ENCODE measurements around the gene ZFYVE28. TPM values are rescaled to one million over a fixed set of nuclear protein-coding genes. Genes with fewer than 3 reads are reported as not detected.

ZFYVE28 gene
- total RNA-seq, 1 experiment from 2014 or later, result 19.2 TPM

GRCh38 chr4:2286904-2287593, 131.4 kb downstream of the ZFYVE28 start:
- Histone ChIP-seq H3K27me3 (ENCODE audit: insufficient read depth, low read length) (no peaks in the 10 kb centered on the region), H3K4me2 (ENCODE audit: low read length) (no peak overlapping the region), H3K36me3 (ENCODE audit: control insufficient read depth in 1 of 2, insufficient read depth in 2 of 2, low read length in 2 of 2) (no peaks in the 10 kb centered on the region), H2AFZ (ENCODE audit: low read depth, low read length, poor library complexity, severe bottlenecking) (no peak overlapping the region), H3K9me2 (ENCODE audit: insufficient read depth) (no peaks in the 10 kb centered on the region), H3K9me3 (ENCODE audit: control insufficient read depth in 1 of 2, insufficient read depth in 1 of 2, low read depth in 1 of 2, low read length in 2 of 2) (no peaks in the 10 kb centered on the region), H4K20me1 (ENCODE audit: insufficient read depth) (no peaks in the 10 kb centered on the region), H3K79me2 (ENCODE audit: insufficient read depth, low read length) (no peaks in the 10 kb centered on the region), H3K9ac (ENCODE audit: low read length) (no peak overlapping the region), H3K27ac (ENCODE audit: low read depth, low read length) (no peak overlapping the region), H3K4me1 (ENCODE audit: control insufficient read depth in 1 of 2, insufficient read depth in 2 of 2, low read length in 2 of 2) (peaks cover 0 to 9% of the 10 kb centered on the region in 2 experiments; a peak in 2 of 4 replicates), H3K4me3 (replicated peaks in 1 of 2; ENCODE audit: low read depth in 1 of 2, low read length in 2 of 2) (no peak overlapping the region)
- ChIA-PET POLR2A (no interaction called here), CTCF (no interaction called here), RAD21 (ENCODE audit: low non-redundant PET in 1 of 2, low total read pairs in 2 of 2, uncharacterized antibody in 2 of 2, unreplicated experiment in 2 of 2) (no interaction called here)
- BruUV-seq (replicated peaks), result no TSS peak
- TF ChIP-seq SIN3A (IDR thresholded peaks at IDR 0.05; ENCODE audit: low read depth), result no peak
- no peak for TF ChIP-seq EZH2phosphoT487 (IDR thresholded peaks at IDR 0.05; ENCODE audit: borderline replicate concordance)
- TF ChIP-seq TCF7L2 (IDR thresholded peaks at IDR 0.05; ENCODE audit: borderline replicate concordance, extremely low read depth, insufficient read depth, insufficient read length), result no peak
- TF ChIP-seq EGR1 (IDR thresholded peaks at IDR 0.05; ENCODE audit: low read depth), result no peak
- no peak for TF ChIP-seq CBX3 (IDR thresholded peaks at IDR 0.05; ENCODE audit: low read depth)
- TF ChIP-seq SRF (IDR thresholded peaks at IDR 0.05; ENCODE audit: low read depth), result no peak
- intact Hi-C loops (cut with micrococcal nuclease), result no loop called here
- no peak for DNase-seq (ENCODE audit: low read depth, low spot score)
- no peak for ATAC-seq

DNA sequence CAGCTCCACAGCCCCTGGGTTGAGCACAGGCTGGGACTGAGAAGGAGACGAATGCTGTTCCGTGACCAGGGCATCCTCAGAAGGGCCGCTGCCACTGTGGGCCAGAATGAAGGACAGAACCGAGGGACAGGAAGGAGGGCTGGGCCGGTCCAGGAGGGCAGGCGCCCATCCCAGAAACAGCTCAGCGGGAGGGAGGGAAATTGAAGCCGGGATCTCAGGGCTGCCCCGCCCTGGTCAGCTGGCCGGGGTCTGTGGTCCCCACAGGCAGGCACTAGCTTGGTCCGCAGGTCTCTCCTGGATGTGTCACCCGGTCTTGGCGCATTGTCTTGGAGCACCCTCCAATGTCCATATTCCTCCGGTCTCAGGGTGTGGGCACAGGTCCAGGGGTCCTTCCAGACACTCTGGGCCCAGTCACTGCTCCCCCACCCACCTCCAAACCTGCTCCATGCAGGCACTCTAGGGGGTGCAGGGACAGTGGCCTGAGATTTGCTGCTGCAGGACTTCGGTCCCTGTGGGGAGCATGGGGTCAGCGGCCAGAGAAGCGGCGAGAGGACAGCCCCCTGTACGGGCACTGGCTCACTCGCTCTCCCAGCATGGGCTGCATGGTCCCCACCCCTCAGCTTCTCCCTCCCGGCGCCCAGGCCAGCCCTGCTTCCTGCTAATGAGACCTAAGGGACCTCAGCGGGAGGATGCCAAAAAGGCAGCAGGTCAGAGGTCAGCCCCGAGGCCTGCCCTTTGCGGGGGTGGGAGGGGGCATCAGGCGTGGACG, 132.6 kb downstream of the ZFYVE28 start:
- H3K4me3 ChIP-seq (replicated peaks in 1 of 2; ENCODE audit: low read depth in 1 of 2, low read length in 2 of 2), result no peak overlapping the region
- H3K9me3 ChIP-seq (ENCODE audit: control insufficient read depth in 1 of 2, insufficient read depth in 1 of 2, low read depth in 1 of 2, low read length in 2 of 2), result no peaks in the 10 kb centered on the region
- no peaks in the 10 kb centered on the region for H3K9me2 ChIP-seq (ENCODE audit: insufficient read depth)
- no peak overlapping the region for H3K9ac ChIP-seq (ENCODE audit: low read length)
- no peaks in the 10 kb centered on the region for H4K20me1 ChIP-seq (ENCODE audit: insufficient read depth)
- TF ChIP-seq YY1 (IDR thresholded peaks at IDR 0.05; ENCODE audit: extremely low read depth, insufficient replicate concordance, low read depth, low read length) (no peak), CEBPB (IDR thresholded peaks at IDR 0.05; ENCODE audit: low read depth) (no peak), EGR1 (IDR thresholded peaks at IDR 0.05; ENCODE audit: low read depth) (no peak), SIN3A (IDR thresholded peaks at IDR 0.05; ENCODE audit: low read depth) (no peak), ZFX (IDR thresholded peaks at IDR 0.05) (no peak), SRF (IDR thresholded peaks at IDR 0.05; ENCODE audit: low read depth) (no peak), EZH2 (IDR thresholded peaks at IDR 0.05) (no peak), EZH2phosphoT487 (IDR thresholded peaks at IDR 0.05; ENCODE audit: borderline replicate concordance) (no peak)
- no TSS peak for BruUV-seq (replicated peaks)
- intact Hi-C loops (cut with micrococcal nuclease), result no loop called here
- DNase-seq (ENCODE audit: low read depth, low spot score), result no peak
- no peaks in the 10 kb centered on the region for H3K79me2 ChIP-seq (ENCODE audit: insufficient read depth, low read length)
- H3K4me1 ChIP-seq (ENCODE audit: control insufficient read depth in 1 of 2, insufficient read depth in 2 of 2, low read length in 2 of 2), result peaks cover 0 to 9% of the 10 kb centered on the region in 2 experiments; a peak in 2 of 4 replicates
- ATAC-seq, result no peak
- H3K27ac ChIP-seq (ENCODE audit: low read depth, low read length), result no peak overlapping the region
- POLR2A ChIA-PET, result no interaction called here
- no peaks in the 10 kb centered on the region for H3K36me3 ChIP-seq (ENCODE audit: control insufficient read depth in 1 of 2, insufficient read depth in 2 of 2, low read length in 2 of 2)
- H3K27me3 ChIP-seq (ENCODE audit: insufficient read depth, low read length), result no peaks in the 10 kb centered on the region
- RAD21 ChIA-PET (ENCODE audit: low non-redundant PET in 1 of 2, low total read pairs in 2 of 2, uncharacterized antibody in 2 of 2, unreplicated experiment in 2 of 2), result no interaction called here
- CTCF ChIA-PET, result no interaction called here
- peak overlapping the region; percentile 19; the same call in 1 of the 2 replicates for H3K4me2 ChIP-seq (ENCODE audit: low read length)
- H2AFZ ChIP-seq (ENCODE audit: low read depth, low read length, poor library complexity, severe bottlenecking), result no peak overlapping the region

Measured in HCT116 (cell line).